Dendritic cell treated with granulocyte-macrophage colony-stimulating factor and Interleukin-4, amounts not matched to agents 40 ng/mL and 50 ng/mL, for 4 days (primary cell): ENCODE measurements around the gene RAB10.
"Not testable (repeated sequence)": the region's sequence is repeated elsewhere in the genome, so short reads cannot be mapped to it uniquely, and the experiment has no call there.

Source experiments
- H3K27ac Mint-ChIP-seq: one replicate; pipeline ENCODE4 v1.8.0; 2022; ENCODE audit warnings: mild to moderate bottlenecking, mixed read lengths
- H3K27me3 Mint-ChIP-seq: one replicate; pipeline ENCODE4 v1.8.0; 2022; ENCODE audit warnings: mild to moderate bottlenecking, mixed read lengths
- H3K36me3 Mint-ChIP-seq: one replicate; pipeline ENCODE4 v1.8.0; 2022; ENCODE audit warnings: low read depth, mixed read lengths
- H3K4me1 Mint-ChIP-seq: one replicate; pipeline ENCODE4 v1.8.0; 2022; ENCODE audit warnings: low read depth, mixed read lengths
- H3K4me3 Mint-ChIP-seq: one replicate; pipeline ENCODE4 v1.8.0; 2022; ENCODE audit warnings: mild to moderate bottlenecking, moderate library complexity, mixed read lengths
- H3K9me3 Mint-ChIP-seq: one replicate; pipeline ENCODE4 v1.8.0; 2022; ENCODE audit warnings: mixed read lengths
- intact Hi-C: fragments of 100-400 bp; cut with micrococcal nuclease; formaldehyde crosslinking; loops from one replicate; pipeline ENCODE4 v1.15.0; 2022

RAB10 gene

DNA sequence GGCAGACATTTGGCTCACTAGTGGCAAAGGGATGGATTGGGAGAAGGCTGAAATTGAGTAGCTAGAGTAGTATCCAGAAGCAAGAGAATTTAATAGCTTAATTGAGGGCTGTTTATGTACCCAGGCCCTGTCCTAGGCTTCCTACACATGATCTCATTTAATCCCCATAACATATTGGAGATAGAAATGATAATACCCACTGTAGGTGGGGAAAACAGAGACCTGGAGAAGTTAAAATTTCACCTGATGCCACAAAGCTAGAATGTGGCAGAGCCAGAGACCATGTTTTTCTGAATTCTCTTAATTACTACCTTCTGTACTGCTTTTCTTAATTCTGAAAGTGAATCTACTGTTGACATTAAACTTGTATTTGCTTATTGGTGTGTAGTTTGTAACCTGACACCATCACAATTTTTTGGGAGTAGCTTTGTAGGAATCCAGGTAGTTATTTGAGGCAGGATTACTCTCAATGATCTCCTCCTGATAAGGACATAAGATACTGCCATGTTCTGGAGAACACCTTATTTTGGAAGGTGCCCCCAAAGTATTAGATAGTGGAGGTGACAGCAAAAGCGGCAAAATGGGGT is 42.2 kb downstream of the RAB10 start:
- H3K4me3 Mint-ChIP-seq: no peak overlapping the region
- peaks cover 42% of the 10 kb centered on the region for H3K36me3 Mint-ChIP-seq
- H3K27ac Mint-ChIP-seq: peak overlapping the region; percentile 10
- no peaks in the 10 kb centered on the region for H3K27me3 Mint-ChIP-seq
- H3K9me3 Mint-ChIP-seq: peaks cover 20% of the 10 kb centered on the region
- intact Hi-C loops: no loop called here
- peaks cover 83% of the 10 kb centered on the region for H3K4me1 Mint-ChIP-seq

GRCh38 chr2:26077291-26077690 is 43.4 kb downstream of the RAB10 start:
- H3K9me3 Mint-ChIP-seq: peaks cover 23% of the 10 kb centered on the region
- no peaks in the 10 kb centered on the region for H3K27me3 Mint-ChIP-seq
- no peak overlapping the region for H3K27ac Mint-ChIP-seq
- H3K36me3 Mint-ChIP-seq: peaks cover 45% of the 10 kb centered on the region
- H3K4me1 Mint-ChIP-seq: peaks cover 83% of the 10 kb centered on the region
- intact Hi-C loops: no loop called here
- no peak overlapping the region for H3K4me3 Mint-ChIP-seq

- Mint-ChIP-seq H3K27ac (peak overlapping the region; percentile 61), H3K9me3 (peaks cover 23% of the 10 kb centered on the region), H3K36me3 (peaks cover 54% of the 10 kb centered on the region), H3K4me1 (peaks cover 82% of the 10 kb centered on the region), H3K4me3 (no peak overlapping the region), H3K27me3 (no peaks in the 10 kb centered on the region)
- intact Hi-C loops: no loop called here
Observed at GRCh38 chr2:26078939-26079338, 45.1 kb downstream of the RAB10 start.

- Mint-ChIP-seq H3K27ac (no peak overlapping the region), H3K9me3 (peaks cover 23% of the 10 kb centered on the region), H3K36me3 (peaks cover 60% of the 10 kb centered on the region), H3K4me3 (no peak overlapping the region), H3K27me3 (no peaks in the 10 kb centered on the region), H3K4me1 (peaks cover 79% of the 10 kb centered on the region)
- intact Hi-C loops: loop anchor here (10.0 kb wide), 1 partner anchor 64 kb away; no protein-coding TSS in a partner anchor
Observed at GRCh38 chr2:26080356-26080755, 46.5 kb downstream of the RAB10 start.

- H3K4me1 Mint-ChIP-seq: peaks cover 79% of the 10 kb centered on the region
- peaks cover 61% of the 10 kb centered on the region for H3K36me3 Mint-ChIP-seq
- not testable (repeated sequence) for H3K27me3 Mint-ChIP-seq, H3K4me3 Mint-ChIP-seq
- peaks cover 23% of the 10 kb centered on the region for H3K9me3 Mint-ChIP-seq
- intact Hi-C loops: loop anchor here (10.0 kb wide), 1 partner anchor 64 kb away; no protein-coding TSS in a partner anchor
- peak overlapping the region; percentile 77 for H3K27ac Mint-ChIP-seq
Observed at GRCh38 chr2:26080925-26081324, 47.0 kb downstream of the RAB10 start.

DNA sequence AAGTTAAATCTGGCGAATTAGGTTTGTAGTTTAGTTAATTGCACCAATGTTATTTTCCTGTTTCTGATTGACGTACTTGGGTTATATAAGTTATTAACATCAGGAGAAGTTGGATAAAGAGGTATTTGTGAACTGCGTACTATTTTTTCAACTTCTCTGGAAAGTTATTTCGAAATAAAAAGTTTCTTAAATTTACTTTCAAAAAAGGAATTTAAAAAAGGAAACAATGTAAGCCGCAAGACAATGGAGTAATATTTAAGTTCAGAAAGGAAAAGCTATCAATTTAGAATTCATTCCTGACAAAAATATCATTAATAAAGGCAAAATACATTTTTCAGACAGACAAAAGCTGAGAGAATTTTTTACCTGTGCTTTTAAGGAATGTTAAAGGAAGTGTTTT is 47.7 kb downstream of the RAB10 start:
- peaks cover 66% of the 10 kb centered on the region for H3K36me3 Mint-ChIP-seq
- intact Hi-C loops: loop anchor here (10.0 kb wide), 1 partner anchor 63 kb away; no protein-coding TSS in a partner anchor
- peak overlapping the region; percentile 77 for H3K27ac Mint-ChIP-seq
- H3K9me3 Mint-ChIP-seq: peaks cover 23% of the 10 kb centered on the region
- peak overlapping the region; percentile 34 for H3K4me3 Mint-ChIP-seq
- H3K27me3 Mint-ChIP-seq: no peaks in the 10 kb centered on the region
- H3K4me1 Mint-ChIP-seq: peaks cover 79% of the 10 kb centered on the region

DNA sequence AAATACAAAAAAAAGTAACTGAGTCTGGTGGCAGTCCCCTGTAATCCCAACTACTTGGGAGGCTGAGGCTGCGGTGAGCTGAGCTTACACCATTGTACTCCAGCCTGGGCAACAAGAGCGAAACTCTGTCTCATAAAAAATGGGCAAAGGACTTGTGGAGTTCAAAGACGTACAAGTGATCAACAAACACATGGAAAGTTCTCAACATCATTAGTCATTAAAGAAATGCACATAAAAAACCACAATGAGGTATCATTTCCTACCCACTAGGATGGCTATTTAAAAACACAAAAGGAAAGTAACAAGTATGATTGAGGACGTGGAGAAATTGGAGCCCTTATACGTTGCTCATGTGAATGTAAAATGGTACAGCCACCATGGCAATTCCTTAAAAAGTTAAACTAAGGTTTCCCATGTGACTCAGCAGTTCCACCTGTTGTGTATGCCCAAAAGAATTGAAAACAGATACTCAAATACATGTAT is 52.3 kb downstream of the RAB10 start:
- no peak overlapping the region for H3K4me3 Mint-ChIP-seq

GRCh38 chr2:26086779-26087178 is 52.9 kb downstream of the RAB10 start:
- H3K27me3 Mint-ChIP-seq: no peaks in the 10 kb centered on the region
- no peaks in the 10 kb centered on the region for H3K9me3 Mint-ChIP-seq
- peaks cover 80% of the 10 kb centered on the region for H3K4me1 Mint-ChIP-seq
- no peak overlapping the region for H3K4me3 Mint-ChIP-seq
- intact Hi-C loops: loop anchor here (10.0 kb wide), 1 partner anchor 58 kb away; no protein-coding TSS in a partner anchor
- peaks cover 66% of the 10 kb centered on the region for H3K36me3 Mint-ChIP-seq
- no peak overlapping the region for H3K27ac Mint-ChIP-seq

More for the DNA sequence above, 52.3 kb downstream of the RAB10 start:
- no peaks in the 10 kb centered on the region for H3K27me3 Mint-ChIP-seq
- intact Hi-C loops: loop anchor here (10.0 kb wide), 1 partner anchor 59 kb away; no protein-coding TSS in a partner anchor
- H3K9me3 Mint-ChIP-seq: peaks cover 3% of the 10 kb centered on the region
- no peak overlapping the region for H3K27ac Mint-ChIP-seq
- peaks cover 62% of the 10 kb centered on the region for H3K36me3 Mint-ChIP-seq
- peaks cover 78% of the 10 kb centered on the region for H3K4me1 Mint-ChIP-seq

DNA sequence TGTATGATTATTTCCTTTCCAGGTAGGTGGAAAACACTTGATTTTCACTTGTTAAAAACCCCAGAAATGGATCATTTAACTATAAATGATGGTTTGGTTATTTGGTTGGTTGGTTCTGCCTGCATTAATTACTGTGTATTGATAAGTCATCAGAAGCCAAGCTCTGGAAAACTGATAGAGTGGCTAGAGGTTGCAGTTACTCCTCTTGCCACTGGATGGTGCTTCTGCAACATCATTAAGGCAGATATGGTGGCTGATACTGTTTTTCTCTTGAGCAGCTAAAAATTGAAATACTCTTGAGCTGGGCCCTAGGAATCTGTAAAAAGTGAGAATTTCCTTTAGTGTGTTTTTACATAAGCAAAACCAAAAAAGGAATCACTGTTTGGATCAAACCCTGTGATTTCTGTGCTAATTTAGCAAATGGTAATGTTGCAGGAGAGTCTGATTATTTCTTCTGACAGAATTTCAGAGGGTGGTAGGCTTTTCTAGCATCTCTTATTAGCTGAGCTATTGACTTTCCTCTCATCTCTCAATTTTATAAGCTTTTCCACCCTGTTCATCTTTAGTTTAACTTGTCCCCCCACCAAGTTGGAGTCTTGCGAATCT is 54.3 kb downstream of the RAB10 start:
- intact Hi-C loops: loop anchor here (10.0 kb wide), 1 partner anchor 57 kb away; no protein-coding TSS in a partner anchor
- Mint-ChIP-seq H3K27me3 (no peaks in the 10 kb centered on the region), H3K27ac (no peak overlapping the region), H3K9me3 (no peaks in the 10 kb centered on the region), H3K4me1 (peaks cover 89% of the 10 kb centered on the region), H3K36me3 (peaks cover 73% of the 10 kb centered on the region), H3K4me3 (no peak overlapping the region)

- intact Hi-C loops: loop anchor here (10.0 kb wide), 1 partner anchor 56 kb away; no protein-coding TSS in a partner anchor
- not testable (repeated sequence) for H3K4me3 Mint-ChIP-seq, H3K9me3 Mint-ChIP-seq, H3K27ac Mint-ChIP-seq, H3K27me3 Mint-ChIP-seq
- peaks cover 73% of the 10 kb centered on the region for H3K36me3 Mint-ChIP-seq
- peaks cover 81% of the 10 kb centered on the region for H3K4me1 Mint-ChIP-seq
Observed at GRCh38 chr2:26088931-26089330, 55.0 kb downstream of the RAB10 start.

- Mint-ChIP-seq H3K9me3 (no peaks in the 10 kb centered on the region), H3K4me1 (peaks cover 77% of the 10 kb centered on the region), H3K27me3 (no peaks in the 10 kb centered on the region), H3K36me3 (peaks cover 73% of the 10 kb centered on the region), H3K27ac (no peak overlapping the region), H3K4me3 (no peak overlapping the region)
- intact Hi-C loops: loop anchor here (10.0 kb wide), 1 partner anchor 55 kb away; no protein-coding TSS in a partner anchor
Observed at GRCh38 chr2:26089337-26089736, 55.5 kb downstream of the RAB10 start.

- peak overlapping the region; percentile 13 for H3K27ac Mint-ChIP-seq
- H3K4me1 Mint-ChIP-seq: peaks cover 45% of the 10 kb centered on the region
- H3K36me3 Mint-ChIP-seq: peaks cover 85% of the 10 kb centered on the region
- H3K9me3 Mint-ChIP-seq: no peaks in the 10 kb centered on the region
- H3K27me3 Mint-ChIP-seq: no peaks in the 10 kb centered on the region
- intact Hi-C loops: loop anchor here (10.0 kb wide), 1 partner anchor 51 kb away; no protein-coding TSS in a partner anchor
- no peak overlapping the region for H3K4me3 Mint-ChIP-seq
Observed at GRCh38 chr2:26095758-26096157, 61.9 kb downstream of the RAB10 start.

- Mint-ChIP-seq H3K4me1 (peaks cover 41% of the 10 kb centered on the region), H3K27me3 (no peaks in the 10 kb centered on the region), H3K9me3 (peaks cover 9% of the 10 kb centered on the region), H3K4me3 (no peak overlapping the region), H3K36me3 (peaks cover 88% of the 10 kb centered on the region), H3K27ac (no peak overlapping the region)
- intact Hi-C loops: loop anchor here (10.0 kb wide), 1 partner anchor 55 kb away; no protein-coding TSS in a partner anchor
Observed at GRCh38 chr2:26099933-26100332, 66.0 kb downstream of the RAB10 start.

DNA sequence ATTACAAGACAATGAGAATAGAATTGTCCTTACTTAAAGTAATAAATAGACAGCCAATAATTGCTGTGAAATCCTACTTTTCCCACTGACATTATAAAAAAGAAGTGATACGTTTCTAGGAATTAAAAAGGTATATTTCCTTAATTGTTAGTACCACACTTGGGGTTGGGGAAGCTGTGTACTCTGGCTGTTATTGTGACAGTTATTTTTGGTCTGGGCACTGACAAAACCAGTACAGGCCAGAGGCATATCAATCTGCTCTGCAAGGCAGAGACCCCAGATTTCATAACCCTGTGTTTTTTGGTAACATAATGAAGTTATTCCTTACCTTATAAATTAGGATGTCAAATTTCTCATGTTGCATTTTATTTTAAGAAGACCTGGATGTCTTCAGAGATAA is 66.5 kb downstream of the RAB10 start:
- Mint-ChIP-seq H3K36me3 (peaks cover 88% of the 10 kb centered on the region), H3K4me3 (no peak overlapping the region), H3K27me3 (no peaks in the 10 kb centered on the region), H3K4me1 (peaks cover 39% of the 10 kb centered on the region), H3K9me3 (peaks cover 9% of the 10 kb centered on the region), H3K27ac (no peak overlapping the region)
- intact Hi-C loops: no loop called here
